ENCODE data around the gene EFHC1. TPM values are rescaled to one million over a fixed set of nuclear protein-coding genes. Genes with fewer than 3 reads are reported as not detected.

Gene EFHC1
- total and polyA plus RNA-seq, 2 of the 13 experiments (the other 11 are each of a cell fraction or from before 2014, with no cell fraction given): 23.4 to 29.5 TPM

DNA sequence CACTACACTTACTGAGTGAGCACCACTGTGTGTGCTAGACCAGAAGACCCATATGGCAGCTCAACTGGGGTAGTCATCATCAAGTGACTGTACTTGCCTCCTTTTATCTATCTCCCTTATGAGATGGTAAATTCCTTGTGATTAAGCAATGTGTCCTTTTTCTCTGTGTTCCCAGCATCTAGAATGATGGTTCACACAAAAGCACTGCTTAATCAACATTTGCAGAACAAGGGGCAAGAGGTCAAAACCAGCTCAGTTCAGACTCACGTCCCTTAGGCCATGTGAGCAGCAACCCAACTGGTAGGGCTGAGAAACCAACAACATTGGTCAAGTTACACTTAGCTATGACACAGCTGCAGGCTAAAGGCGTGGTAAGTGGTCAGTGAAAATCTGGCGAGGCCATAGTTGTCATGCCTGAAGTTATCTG lies 146.7 kb downstream of the EFHC1 start (continued):
- TF ChIP-seq, protein P1, sequence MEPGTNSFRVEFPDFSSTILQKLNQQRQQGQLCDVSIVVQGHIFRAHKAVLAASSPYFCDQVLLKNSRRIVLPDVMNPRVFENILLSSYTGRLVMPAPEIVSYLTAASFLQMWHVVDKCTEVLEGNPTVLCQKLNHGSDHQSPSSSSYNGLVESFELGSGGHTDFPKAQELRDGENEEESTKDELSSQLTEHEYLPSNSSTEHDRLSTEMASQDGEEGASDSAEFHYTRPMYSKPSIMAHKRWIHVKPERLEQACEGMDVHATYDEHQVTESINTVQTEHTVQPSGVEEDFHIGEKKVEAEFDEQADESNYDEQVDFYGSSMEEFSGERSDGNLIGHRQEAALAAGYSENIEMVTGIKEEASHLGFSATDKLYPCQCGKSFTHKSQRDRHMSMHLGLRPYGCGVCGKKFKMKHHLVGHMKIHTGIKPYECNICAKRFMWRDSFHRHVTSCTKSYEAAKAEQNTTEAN (CRISPR knock-in tag; conservative IDR thresholded peaks at IDR 0.05): no peak
- TF ChIP-seq MEF2D (CRISPR knock-in tag; IDR thresholded peaks at IDR 0.05) (no peak), ZNF337 (CRISPR knock-in tag; IDR thresholded peaks at IDR 0.05; ENCODE audit: borderline replicate concordance, low read depth) (no peak), FOSL2 (CRISPR knock-in tag; IDR thresholded peaks at IDR 0.05) (peak; percentile 26; the same call in 1 of the 2 replicates), ZMYM3 (CRISPR knock-in tag; IDR thresholded peaks at IDR 0.05) (no peak), ZNF558 (CRISPR knock-in tag; IDR thresholded peaks at IDR 0.05; ENCODE audit: borderline replicate concordance) (no peak), FOXA1 (IDR thresholded peaks at IDR 0.05) (no peak), FOXA1 (CRISPR knock-in tag; IDR thresholded peaks at IDR 0.05) (no peak), TAF15 (IDR thresholded peaks at IDR 0.05; ENCODE audit: low read depth, low read length, poor library complexity, severe bottlenecking) (no peak), IRX3 (CRISPR knock-in tag; IDR thresholded peaks at IDR 0.05; ENCODE audit: borderline replicate concordance, low read depth) (no peak), MZF1 (CRISPR knock-in tag; IDR thresholded peaks at IDR 0.05; ENCODE audit: borderline replicate concordance) (no peak), NFE2 (CRISPR knock-in tag; IDR thresholded peaks at IDR 0.05) (no peak), ZNF775 (CRISPR knock-in tag; IDR thresholded peaks at IDR 0.05; ENCODE audit: borderline replicate concordance) (no peak), EHMT2 (IDR thresholded peaks at IDR 0.05; ENCODE audit: borderline replicate concordance, low read depth, low read length) (0 out of 2 replicates have a peak, but pooled peaks have one; percentile 46), RARG (CRISPR knock-in tag; IDR thresholded peaks at IDR 0.05; ENCODE audit: low read depth) (no peak), CREB1 (IDR thresholded peaks at IDR 0.05) (no peak), CREB1 (CRISPR knock-in tag; IDR thresholded peaks at IDR 0.05) (peak; percentile 35; the same call in 1 of the 2 replicates), MBNL3 (CRISPR knock-in tag; conservative IDR thresholded peaks at IDR 0.05) (no peak), FOXA3 (CRISPR knock-in tag; IDR thresholded peaks at IDR 0.05) (0 out of 2 replicates have a peak, but pooled peaks have one; percentile 13)
- TF ChIP-seq, protein P2, sequence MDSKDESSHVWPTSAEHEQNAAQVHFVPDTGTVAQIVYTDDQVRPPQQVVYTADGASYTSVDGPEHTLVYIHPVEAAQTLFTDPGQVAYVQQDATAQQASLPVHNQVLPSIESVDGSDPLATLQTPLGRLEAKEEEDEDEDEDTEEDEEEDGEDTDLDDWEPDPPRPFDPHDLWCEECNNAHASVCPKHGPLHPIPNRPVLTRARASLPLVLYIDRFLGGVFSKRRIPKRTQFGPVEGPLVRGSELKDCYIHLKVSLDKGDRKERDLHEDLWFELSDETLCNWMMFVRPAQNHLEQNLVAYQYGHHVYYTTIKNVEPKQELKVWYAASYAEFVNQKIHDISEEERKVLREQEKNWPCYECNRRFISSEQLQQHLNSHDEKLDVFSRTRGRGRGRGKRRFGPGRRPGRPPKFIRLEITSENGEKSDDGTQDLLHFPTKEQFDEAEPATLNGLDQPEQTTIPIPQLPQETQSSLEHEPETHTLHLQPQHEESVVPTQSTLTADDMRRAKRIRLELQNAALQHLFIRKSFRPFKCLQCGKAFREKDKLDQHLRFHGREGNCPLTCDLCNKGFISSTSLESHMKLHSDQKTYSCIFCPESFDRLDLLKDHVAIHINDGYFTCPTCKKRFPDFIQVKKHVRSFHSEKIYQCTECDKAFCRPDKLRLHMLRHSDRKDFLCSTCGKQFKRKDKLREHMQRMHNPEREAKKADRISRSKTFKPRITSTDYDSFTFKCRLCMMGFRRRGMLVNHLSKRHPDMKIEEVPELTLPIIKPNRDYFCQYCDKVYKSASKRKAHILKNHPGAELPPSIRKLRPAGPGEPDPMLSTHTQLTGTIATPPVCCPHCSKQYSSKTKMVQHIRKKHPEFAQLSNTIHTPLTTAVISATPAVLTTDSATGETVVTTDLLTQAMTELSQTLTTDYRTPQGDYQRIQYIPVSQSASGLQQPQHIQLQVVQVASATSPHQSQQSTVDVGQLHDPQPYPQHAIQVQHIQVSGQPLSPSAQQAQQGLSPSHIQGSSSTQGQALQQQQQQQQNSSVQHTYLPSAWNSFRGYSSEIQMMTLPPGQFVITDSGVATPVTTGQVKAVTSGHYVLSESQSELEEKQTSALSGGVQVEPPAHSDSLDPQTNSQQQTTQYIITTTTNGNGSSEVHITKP (CRISPR knock-in tag; IDR thresholded peaks at IDR 0.05; ENCODE audit: low read depth): no peak
- TF ChIP-seq, protein P3, sequence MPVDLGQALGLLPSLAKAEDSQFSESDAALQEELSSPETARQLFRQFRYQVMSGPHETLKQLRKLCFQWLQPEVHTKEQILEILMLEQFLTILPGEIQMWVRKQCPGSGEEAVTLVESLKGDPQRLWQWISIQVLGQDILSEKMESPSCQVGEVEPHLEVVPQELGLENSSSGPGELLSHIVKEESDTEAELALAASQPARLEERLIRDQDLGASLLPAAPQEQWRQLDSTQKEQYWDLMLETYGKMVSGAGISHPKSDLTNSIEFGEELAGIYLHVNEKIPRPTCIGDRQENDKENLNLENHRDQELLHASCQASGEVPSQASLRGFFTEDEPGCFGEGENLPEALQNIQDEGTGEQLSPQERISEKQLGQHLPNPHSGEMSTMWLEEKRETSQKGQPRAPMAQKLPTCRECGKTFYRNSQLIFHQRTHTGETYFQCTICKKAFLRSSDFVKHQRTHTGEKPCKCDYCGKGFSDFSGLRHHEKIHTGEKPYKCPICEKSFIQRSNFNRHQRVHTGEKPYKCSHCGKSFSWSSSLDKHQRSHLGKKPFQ (CRISPR knock-in tag; IDR thresholded peaks at IDR 0.05; ENCODE audit: insufficient replicate concordance): no peak
- TF ChIP-seq, protein P4, sequence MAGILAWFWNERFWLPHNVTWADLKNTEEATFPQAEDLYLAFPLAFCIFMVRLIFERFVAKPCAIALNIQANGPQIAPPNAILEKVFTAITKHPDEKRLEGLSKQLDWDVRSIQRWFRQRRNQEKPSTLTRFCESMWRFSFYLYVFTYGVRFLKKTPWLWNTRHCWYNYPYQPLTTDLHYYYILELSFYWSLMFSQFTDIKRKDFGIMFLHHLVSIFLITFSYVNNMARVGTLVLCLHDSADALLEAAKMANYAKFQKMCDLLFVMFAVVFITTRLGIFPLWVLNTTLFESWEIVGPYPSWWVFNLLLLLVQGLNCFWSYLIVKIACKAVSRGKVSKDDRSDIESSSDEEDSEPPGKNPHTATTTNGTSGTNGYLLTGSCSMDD (CRISPR knock-in tag; IDR thresholded peaks at IDR 0.05): no peak
- TF ChIP-seq, protein P5, sequence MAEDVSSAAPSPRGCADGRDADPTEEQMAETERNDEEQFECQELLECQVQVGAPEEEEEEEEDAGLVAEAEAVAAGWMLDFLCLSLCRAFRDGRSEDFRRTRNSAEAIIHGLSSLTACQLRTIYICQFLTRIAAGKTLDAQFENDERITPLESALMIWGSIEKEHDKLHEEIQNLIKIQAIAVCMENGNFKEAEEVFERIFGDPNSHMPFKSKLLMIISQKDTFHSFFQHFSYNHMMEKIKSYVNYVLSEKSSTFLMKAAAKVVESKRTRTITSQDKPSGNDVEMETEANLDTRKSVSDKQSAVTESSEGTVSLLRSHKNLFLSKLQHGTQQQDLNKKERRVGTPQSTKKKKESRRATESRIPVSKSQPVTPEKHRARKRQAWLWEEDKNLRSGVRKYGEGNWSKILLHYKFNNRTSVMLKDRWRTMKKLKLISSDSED (CRISPR knock-in tag; IDR thresholded peaks at IDR 0.05): no peak
